NCI-H128 (cell line): Measurements from ENCODE around the gene TMEM218.

ENCODE experiments used
- DNase-seq: peaks from one replicate; lab custom pipeline; 2025; ENCODE audit not compliant: unreplicated experiment; lab: John Stamatoyannopoulos, UW

TMEM218 gene

GRCh38 chr11:125076378-125076945 lies 35.0 kb downstream of the TMEM218 start:
- DNase-seq, result no peak

GRCh38 chr11:125075900-125076317 lies 35.5 kb downstream of the TMEM218 start:
- DNase-seq, result no peak

- DNase-seq, result no peak
These were observed 36.2 kb downstream of the TMEM218 start for GRCh38 chr11:125075242-125075625.

- no peak for DNase-seq
These were observed 36.8 kb downstream of the TMEM218 start for GRCh38 chr11:125074511-125075241.

- DNase-seq, result no peak
These were observed 37.6 kb downstream of the TMEM218 start for GRCh38 chr11:125073616-125074483.

GRCh38 chr11:125072961-125073590 lies 38.4 kb downstream of the TMEM218 start:
- no peak for DNase-seq

GRCh38 chr11:125072218-125072960 lies 39.0 kb downstream of the TMEM218 start:
- DNase-seq, result no peak

GRCh38 chr11:125071846-125072217 lies 39.6 kb downstream of the TMEM218 start:
- DNase-seq, result no peak

GRCh38 chr11:125071435-125071834 lies 40.0 kb downstream of the TMEM218 start:
- no peak for DNase-seq

- no peak for DNase-seq
These were observed 40.6 kb downstream of the TMEM218 start for GRCh38 chr11:125070699-125071254.

- no peak for DNase-seq
These were observed 41.6 kb downstream of the TMEM218 start for GRCh38 chr11:125069796-125070195.

GRCh38 chr11:125069008-125069407 lies 42.4 kb downstream of the TMEM218 start:
- DNase-seq, result no peak

GRCh38 chr11:125068368-125068767 lies 43.1 kb downstream of the TMEM218 start:
- no peak for DNase-seq

- DNase-seq, result no peak
These were observed 47.4 kb downstream of the TMEM218 start for GRCh38 chr11:125064070-125064469.

GRCh38 chr11:125063429-125064043 lies 47.9 kb downstream of the TMEM218 start:
- DNase-seq, result no peak

- DNase-seq, result no peak
These were observed 48.4 kb downstream of the TMEM218 start, which contains the start of gene SLC37A2 for GRCh38 chr11:125062931-125063428. Gene SLC37A2 (plus strand): TSS chr11:125063305. CDS start chr11:125063368, 63 bp downstream.

GRCh38 chr11:125062218-125062930 lies 49.1 kb downstream of the TMEM218 start:
- no peak for DNase-seq

GRCh38 chr11:125061281-125061680 lies 50.1 kb downstream of the TMEM218 start:
- DNase-seq, result no peak

GRCh38 chr11:125057693-125058016 lies 53.8 kb downstream of the TMEM218 start:
- DNase-seq, result no peak
